ENCODE results near the gene RCSD1. TPM values are rescaled to one million over a fixed set of nuclear protein-coding genes. Genes with fewer than 3 reads are reported as not detected.
"Not testable (repeated sequence)": the region's sequence is repeated elsewhere in the genome, so short reads cannot be mapped to it uniquely, and the experiment has no call there.

The RCSD1 gene
- total RNA-seq, 1 donor from 2014 or later: 39.5 TPM

- H3K27me3 Mint-ChIP-seq (ENCODE audit: unreplicated experiment): peaks cover 2% of the 10 kb centered on the region
- peaks cover 28% of the 10 kb centered on the region for H3K36me3 Mint-ChIP-seq (ENCODE audit: low read depth, unreplicated experiment)
- no peaks in the 10 kb centered on the region for H3K9me3 Mint-ChIP-seq (ENCODE audit: unreplicated experiment)
- TF ChIP-seq, protein P1, sequence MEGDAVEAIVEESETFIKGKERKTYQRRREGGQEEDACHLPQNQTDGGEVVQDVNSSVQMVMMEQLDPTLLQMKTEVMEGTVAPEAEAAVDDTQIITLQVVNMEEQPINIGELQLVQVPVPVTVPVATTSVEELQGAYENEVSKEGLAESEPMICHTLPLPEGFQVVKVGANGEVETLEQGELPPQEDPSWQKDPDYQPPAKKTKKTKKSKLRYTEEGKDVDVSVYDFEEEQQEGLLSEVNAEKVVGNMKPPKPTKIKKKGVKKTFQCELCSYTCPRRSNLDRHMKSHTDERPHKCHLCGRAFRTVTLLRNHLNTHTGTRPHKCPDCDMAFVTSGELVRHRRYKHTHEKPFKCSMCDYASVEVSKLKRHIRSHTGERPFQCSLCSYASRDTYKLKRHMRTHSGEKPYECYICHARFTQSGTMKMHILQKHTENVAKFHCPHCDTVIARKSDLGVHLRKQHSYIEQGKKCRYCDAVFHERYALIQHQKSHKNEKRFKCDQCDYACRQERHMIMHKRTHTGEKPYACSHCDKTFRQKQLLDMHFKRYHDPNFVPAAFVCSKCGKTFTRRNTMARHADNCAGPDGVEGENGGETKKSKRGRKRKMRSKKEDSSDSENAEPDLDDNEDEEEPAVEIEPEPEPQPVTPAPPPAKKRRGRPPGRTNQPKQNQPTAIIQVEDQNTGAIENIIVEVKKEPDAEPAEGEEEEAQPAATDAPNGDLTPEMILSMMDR (IDR thresholded peaks at IDR 0.05; ENCODE audit: unreplicated experiment): no peak
- H3K4me1 Mint-ChIP-seq (ENCODE audit: unreplicated experiment): peaks cover 23% of the 10 kb centered on the region
- DNase-seq (ENCODE audit: low spot score): no peak
- peak overlapping the region; percentile 17 for H3K27ac Mint-ChIP-seq (ENCODE audit: unreplicated experiment)
- no peak overlapping the region for H3K4me3 Mint-ChIP-seq (ENCODE audit: unreplicated experiment)
Measured at GRCh38 chr1:167734841-167735240, 104.8 kb downstream of the RCSD1 start.

DNA sequence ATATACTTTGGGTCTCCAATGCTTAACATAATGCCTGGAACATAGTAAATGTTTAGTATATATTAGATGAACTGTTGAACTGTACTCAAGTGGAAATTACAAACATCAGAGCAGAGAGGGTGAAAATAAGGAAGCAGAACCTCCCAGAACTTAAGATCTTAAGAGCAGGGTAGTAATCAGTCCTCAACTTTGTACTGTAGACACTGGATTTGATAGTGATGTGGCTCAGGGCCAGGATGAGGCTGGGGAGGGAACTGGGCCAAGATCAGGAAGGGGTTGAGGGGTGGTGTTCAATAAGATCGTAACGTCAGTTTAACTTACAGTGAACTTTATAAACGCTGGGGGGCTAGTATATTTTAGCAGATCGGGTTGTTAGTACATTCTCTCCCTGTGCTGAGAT is 107.1 kb downstream of the RCSD1 start:
- Mint-ChIP-seq H3K9me3 (ENCODE audit: unreplicated experiment) (no peaks in the 10 kb centered on the region), H3K36me3 (ENCODE audit: low read depth, unreplicated experiment) (peaks cover 29% of the 10 kb centered on the region), H3K4me3 (ENCODE audit: unreplicated experiment) (no peak overlapping the region), H3K27ac (ENCODE audit: unreplicated experiment) (no peak overlapping the region), H3K27me3 (ENCODE audit: unreplicated experiment) (peaks cover 5% of the 10 kb centered on the region), H3K4me1 (ENCODE audit: unreplicated experiment) (peaks cover 38% of the 10 kb centered on the region)
- TF ChIP-seq, protein P1 (IDR thresholded peaks at IDR 0.05; ENCODE audit: unreplicated experiment): no peak
- no peak for DNase-seq (ENCODE audit: low spot score)

DNA sequence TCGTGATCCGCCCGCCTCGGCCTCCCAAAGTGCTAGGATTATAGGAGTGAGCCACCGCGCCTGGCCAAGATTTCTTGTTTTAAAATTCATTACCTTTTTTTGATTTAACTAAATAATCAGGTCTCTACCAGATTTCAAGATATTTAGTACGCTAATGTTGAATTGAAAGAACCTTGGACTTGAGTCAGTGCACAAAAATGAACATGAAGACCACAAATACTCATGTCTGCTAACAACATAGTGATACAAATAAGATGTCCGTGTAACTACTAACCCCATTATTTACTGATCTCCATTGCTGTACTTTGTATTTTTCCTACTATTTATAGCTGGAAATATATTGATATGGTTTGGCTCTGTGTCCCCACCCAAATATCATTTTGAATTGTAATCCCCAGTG is 108.1 kb downstream of the RCSD1 start:
- Mint-ChIP-seq H3K36me3 (ENCODE audit: low read depth, unreplicated experiment) (peaks cover 30% of the 10 kb centered on the region), H3K9me3 (ENCODE audit: unreplicated experiment) (no peaks in the 10 kb centered on the region), H3K4me3 (ENCODE audit: unreplicated experiment) (peak overlapping the region; percentile 73), H3K4me1 (ENCODE audit: unreplicated experiment) (peaks cover 47% of the 10 kb centered on the region), H3K27ac (ENCODE audit: unreplicated experiment) (peak overlapping the region; percentile 73), H3K27me3 (ENCODE audit: unreplicated experiment) (peaks cover 5% of the 10 kb centered on the region)
- TF ChIP-seq, protein P1 (IDR thresholded peaks at IDR 0.05; ENCODE audit: unreplicated experiment): no peak
- no peak for DNase-seq (ENCODE audit: low spot score)

- peaks cover 56% of the 10 kb centered on the region for H3K4me1 Mint-ChIP-seq (ENCODE audit: unreplicated experiment)
- peak overlapping the region; percentile 56 for H3K4me3 Mint-ChIP-seq (ENCODE audit: unreplicated experiment)
- no peaks in the 10 kb centered on the region for H3K9me3 Mint-ChIP-seq (ENCODE audit: unreplicated experiment)
- peak overlapping the region; percentile 98 for H3K27ac Mint-ChIP-seq (ENCODE audit: unreplicated experiment)
- TF ChIP-seq, protein P1 (IDR thresholded peaks at IDR 0.05; ENCODE audit: unreplicated experiment): no peak
- no peak for DNase-seq (ENCODE audit: low spot score)
- peaks cover 5% of the 10 kb centered on the region for H3K27me3 Mint-ChIP-seq (ENCODE audit: unreplicated experiment)
- H3K36me3 Mint-ChIP-seq (ENCODE audit: low read depth, unreplicated experiment): peaks cover 22% of the 10 kb centered on the region
Measured at GRCh38 chr1:167739752-167740151, 109.7 kb downstream of the RCSD1 start.

- not testable (repeated sequence) for H3K9me3 Mint-ChIP-seq (ENCODE audit: unreplicated experiment); H3K27me3 Mint-ChIP-seq (ENCODE audit: unreplicated experiment); H3K4me3 Mint-ChIP-seq (ENCODE audit: unreplicated experiment); H3K27ac Mint-ChIP-seq (ENCODE audit: unreplicated experiment); DNase-seq (ENCODE audit: low spot score)
- Mint-ChIP-seq H3K4me1 (ENCODE audit: unreplicated experiment) (peaks cover 65% of the 10 kb centered on the region), H3K36me3 (ENCODE audit: low read depth, unreplicated experiment) (peaks cover 22% of the 10 kb centered on the region)
Measured at GRCh38 chr1:167741103-167741502, 111.1 kb downstream of the RCSD1 start.

GRCh38 chr1:167742392-167743057 is 112.5 kb downstream of the RCSD1 start:
- Mint-ChIP-seq H3K36me3 (ENCODE audit: low read depth, unreplicated experiment) (peaks cover 26% of the 10 kb centered on the region), H3K4me1 (ENCODE audit: unreplicated experiment) (peaks cover 75% of the 10 kb centered on the region), H3K27ac (ENCODE audit: unreplicated experiment) (peak overlapping the region; percentile 75), H3K4me3 (ENCODE audit: unreplicated experiment) (peak overlapping the region; percentile 70)
- not testable (repeated sequence) for DNase-seq (ENCODE audit: low spot score); H3K9me3 Mint-ChIP-seq (ENCODE audit: unreplicated experiment); H3K27me3 Mint-ChIP-seq (ENCODE audit: unreplicated experiment)

Measured in endothelial cell (in vitro differentiated cells).